GM12864 (cell line): ENCODE data around the gene ZNF28.

ENCODE experiments used
- DNase-seq: peaks from one replicate; pipeline ENCODE4 v3.0.0-alpha.2; 2011; ENCODE audit warnings: low read depth
- H3K4me3 ChIP-seq: 2 replicates; pipeline ENCODE4 v1.5.1; 2011; ENCODE audit warnings: mild to moderate bottlenecking, low read depth, low read length, control low read depth
- CTCF ChIP-seq: IDR thresholded peaks from 2 replicates; pipeline ENCODE4 v1.5.1; 2011; ENCODE audit warnings: low read depth, mild to moderate bottlenecking, moderate library complexity, low read length, control low read depth, inconsistent platforms; ENCODE audit errors: missing control alignments

ZNF28 gene

GRCh38 chr19:52749780-52750179, 71.7 kb downstream of the ZNF28 start:
- H3K4me3 ChIP-seq: no peak overlapping the region
- TF ChIP-seq CTCF: no peak
- DNase-seq: no peak

- DNase-seq: no peak
- no peak for TF ChIP-seq CTCF
- H3K4me3 ChIP-seq: no peak overlapping the region
Measured at GRCh38 chr19:52748336-52748950, 73.0 kb downstream of the ZNF28 start.
